Spleen (tissue), 11 donors: ENCODE measurements around the gene CXADR. TPM values are rescaled to one million over a fixed set of nuclear protein-coding genes. Genes with fewer than 3 reads are reported as not detected.
"Not testable (repeated sequence)": the region's sequence is repeated elsewhere in the genome, so short reads cannot be mapped to it uniquely, and the experiment has no call there.

Source experiments
- DNase-seq: peaks from one replicate; pipeline ENCODE4 v3.0.0-alpha.2; 2020
- H3K27ac ChIP-seq, 8 donors: fragments of 200-600 bp; sonication (generic) in 7 of 8; 1 replicate in 4 of 8; 2 replicates in 4 of 8; pipeline versions ENCODE4 v1.5.0 to v1.8.0; 2016 to 2021; ENCODE audit warnings: inconsistent platforms in 4 of 8, mild to moderate bottlenecking in 4 of 8, moderate library complexity in 1 of 8
- H3K27me3 ChIP-seq, 7 donors: fragments of 200-600 bp; sonication (generic) in 6 of 7; replicated peaks in 1 of 7; 1 replicate in 4 of 7; 2 replicates in 3 of 7; pipeline versions ENCODE4 v1.5.0 to v1.8.0; 2016 to 2021; ENCODE audit warnings: inconsistent platforms in 3 of 7, mild to moderate bottlenecking in 1 of 7
- H3K36me3 ChIP-seq, 6 donors: fragments of 200-600 bp; sonication (generic) in 5 of 6; 1 replicate in 4 of 6; 2 replicates in 2 of 6; pipeline versions ENCODE4 v1.5.0 to v1.8.0; 2016 to 2021; ENCODE audit warnings: inconsistent platforms in 2 of 6
- H3K4me1 ChIP-seq, 6 donors: fragments of 200-600 bp; sonication (generic) in 5 of 6; 1 replicate in 3 of 6; 2 replicates in 3 of 6; pipeline versions ENCODE4 v1.5.0 to v1.8.0; 2016 to 2021; ENCODE audit warnings: inconsistent platforms in 3 of 6
- H3K4me3 ChIP-seq, 8 donors: fragments of 200-600 bp; sonication (generic) in 7 of 8; 1 replicate in 4 of 8; 2 replicates in 4 of 8; pipeline versions ENCODE4 v1.5.0 to v1.8.0; 2016 to 2021; ENCODE audit warnings: inconsistent platforms in 4 of 8, mild to moderate bottlenecking in 4 of 8, moderate library complexity in 2 of 8
- H3K9me3 ChIP-seq, 8 donors: fragments of 200-600 bp; sonication (generic) in 7 of 8; 1 replicate in 4 of 8; 2 replicates in 4 of 8; pipeline versions ENCODE4 v1.5.0 to v1.8.0; 2016 to 2021; ENCODE audit warnings: inconsistent platforms in 4 of 8
- POLR2A ChIP-seq, 3 donors: fragments of 450-650 bp; IDR thresholded peaks; one replicate each; pipeline ENCODE4 v1.5.1; 2017; ENCODE audit warnings: antibody characterized with exemption in 3 of 3, mild to moderate bottlenecking in 1 of 3
- POLR2AphosphoS5 ChIP-seq, 3 donors: sonication (generic); formaldehyde crosslinking; IDR thresholded peaks; one replicate each; pipeline ENCODE4 v1.5.1; 2017; ENCODE audit warnings: antibody characterized with exemption in 3 of 3
- WGBS, 5 donors: extraction: QIAGEN DNeasy Blood & Tissue Kit in 3 of 5; methylation state at CpG; one replicate each; pipeline versions ENCODE4 v1.1.5 to v1.1.7; 2013 to 2018; 5-methylcytosine and 5-hydroxymethylcytosine counted together
- intact Hi-C: fragments of 100-400 bp; cut with DNase I; formaldehyde crosslinking; loops from one replicate; pipeline ENCODE4 v1.15.0; 2023; ENCODE audit warnings: low total_unique reads
- polyA plus RNA-seq, 3 donors: library from polyadenylated mRNA; stranded (reverse); fragments of 200-250 nt; gene quantifications; one replicate each; pipeline ENCODE4 v1.2.1, GENCODE V29; 2013
- total RNA-seq, 7 donors: library from RNA; depleted of rRNA in 3 of 7; stranded (reverse); fragments of >200 nt in 3 of 7; fragmentation: NEBNext Ultra II Directional in 4 of 7; extraction: Animal tissue kit (Norgen Biotek cat#: 25700) in 4 of 7; gene quantifications; one replicate each; pipeline versions ENCODE4 v1.1.0 to v1.2.1, GENCODE V29; 2016 to 2021
- TF ChIP-seq, protein P1 (sequence below), 11 experiments: fragments of 200-600 bp in 7 of 11; fragments of 450-650 bp in 4 of 11; sonication (generic) in 4 of 11; IDR thresholded peaks in 8 of 11; conservative IDR thresholded peaks in 3 of 11; 1 replicate in 7 of 11; 2 replicates in 4 of 11; pipeline versions ENCODE4 v1.4.0 to v1.8.0; 2016 to 2021; ENCODE audit warnings: antibody characterized with exemption in 11 of 11, inconsistent platforms in 4 of 11, mild to moderate bottlenecking in 1 of 11
- donor health status: healthy with polysubstance abuse.
- donor health status: DM: no; HTN: no; CAD: no; lungs with moderate emphysema.
- donor health status: DM: no; HTN: no; CAD: no.
- donor health status: Bipolar disorder and iron deficiency.
- donor health status: healthy.
- donor health status: DM: no; HTN: no; CAD: no.
- donor health status: DM: yes; HTN: yes; CAD: no.

The CXADR gene
- total and polyA plus RNA-seq, 10 donors: 0.11 to 10.7 (median 2.8) TPM

DNA sequence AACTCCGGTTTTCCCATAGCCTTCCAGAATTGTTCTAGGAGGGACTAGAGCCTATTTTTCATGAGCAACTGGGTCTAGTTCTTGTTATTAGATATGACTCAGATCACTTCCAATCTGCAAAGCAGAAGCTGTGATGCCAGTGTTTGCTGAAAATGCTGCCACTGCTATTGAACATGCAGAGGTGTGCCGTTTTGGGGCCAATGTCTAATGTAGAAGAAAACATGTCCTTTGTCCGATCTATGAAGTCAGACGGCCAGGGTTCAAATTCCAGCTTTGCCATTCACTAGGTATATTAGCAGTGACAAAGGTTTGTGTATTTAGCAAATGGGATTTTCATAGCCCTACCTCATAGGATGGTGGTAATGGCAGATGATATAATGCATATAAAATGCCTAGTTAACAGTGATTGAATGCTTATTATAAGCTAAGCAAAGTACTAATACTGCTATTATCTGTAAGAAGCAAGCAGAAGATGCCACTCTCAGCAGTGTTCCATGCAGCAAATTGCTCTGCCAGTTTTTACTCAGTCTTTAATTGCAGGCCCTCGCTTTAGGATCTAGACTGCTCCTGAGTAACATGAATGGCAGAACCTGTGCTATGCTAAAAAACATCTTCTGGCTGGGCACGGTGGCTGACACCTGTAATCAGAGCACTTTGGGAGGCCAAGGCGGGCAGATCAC is 40.1 kb upstream of the CXADR start:
- intact Hi-C loops: no loop called here
- Histone ChIP-seq H3K4me1 (no peaks in the 10 kb centered on the region), H3K9me3 (no peaks in the 10 kb centered on the region), H3K4me3 (no peak overlapping the region), H3K27me3 (no peaks in the 10 kb centered on the region), H3K36me3 (no peaks in the 10 kb centered on the region), H3K27ac (no peak overlapping the region)
- no peak for DNase-seq
- TF ChIP-seq POLR2A (IDR thresholded peaks at IDR 0.05) (no peak), POLR2AphosphoS5 (IDR thresholded peaks at IDR 0.05) (no peak)
- TF ChIP-seq, protein P1, sequence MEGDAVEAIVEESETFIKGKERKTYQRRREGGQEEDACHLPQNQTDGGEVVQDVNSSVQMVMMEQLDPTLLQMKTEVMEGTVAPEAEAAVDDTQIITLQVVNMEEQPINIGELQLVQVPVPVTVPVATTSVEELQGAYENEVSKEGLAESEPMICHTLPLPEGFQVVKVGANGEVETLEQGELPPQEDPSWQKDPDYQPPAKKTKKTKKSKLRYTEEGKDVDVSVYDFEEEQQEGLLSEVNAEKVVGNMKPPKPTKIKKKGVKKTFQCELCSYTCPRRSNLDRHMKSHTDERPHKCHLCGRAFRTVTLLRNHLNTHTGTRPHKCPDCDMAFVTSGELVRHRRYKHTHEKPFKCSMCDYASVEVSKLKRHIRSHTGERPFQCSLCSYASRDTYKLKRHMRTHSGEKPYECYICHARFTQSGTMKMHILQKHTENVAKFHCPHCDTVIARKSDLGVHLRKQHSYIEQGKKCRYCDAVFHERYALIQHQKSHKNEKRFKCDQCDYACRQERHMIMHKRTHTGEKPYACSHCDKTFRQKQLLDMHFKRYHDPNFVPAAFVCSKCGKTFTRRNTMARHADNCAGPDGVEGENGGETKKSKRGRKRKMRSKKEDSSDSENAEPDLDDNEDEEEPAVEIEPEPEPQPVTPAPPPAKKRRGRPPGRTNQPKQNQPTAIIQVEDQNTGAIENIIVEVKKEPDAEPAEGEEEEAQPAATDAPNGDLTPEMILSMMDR (IDR thresholded peaks at IDR 0.05 in 8 of 11, conservative IDR thresholded peaks at IDR 0.05 in 3 of 11): no peak
- 82 to 95% (median 89%) methylated on average over 7 of the region's 7 CpGs for WGBS, 5 donors

DNA sequence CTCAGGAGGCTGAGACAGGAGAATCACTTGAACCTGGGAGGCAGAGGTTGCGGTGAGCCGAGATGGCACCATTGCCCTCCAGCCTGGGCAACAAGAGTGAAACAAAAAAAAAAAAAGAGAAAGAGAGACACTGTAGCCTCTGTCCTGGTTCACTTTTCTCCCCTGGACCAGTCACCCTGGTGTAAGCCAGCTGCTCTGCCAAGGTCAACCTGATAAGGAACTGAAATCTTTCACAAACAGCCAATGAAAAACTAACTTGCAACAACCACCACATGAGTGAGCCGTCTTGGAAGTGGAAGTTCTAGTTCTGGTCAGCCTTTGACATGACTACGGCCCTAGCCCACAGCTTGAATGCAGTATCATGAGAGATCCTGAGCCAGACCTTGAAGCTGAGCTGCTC is 36.8 kb upstream of the CXADR start:
- H3K4me1 ChIP-seq: no peaks in the 10 kb centered on the region
- H3K27ac ChIP-seq: no peak overlapping the region
- WGBS, 5 donors: 65 to 84% (median 75%) methylated on average over 4 of the region's 4 CpGs
- no peak for DNase-seq
- H3K36me3 ChIP-seq: no peaks in the 10 kb centered on the region
- H3K4me3 ChIP-seq: no peak overlapping the region
- TF ChIP-seq POLR2AphosphoS5 (IDR thresholded peaks at IDR 0.05) (no peak), POLR2A (IDR thresholded peaks at IDR 0.05) (no peak)
- TF ChIP-seq, protein P1 (IDR thresholded peaks at IDR 0.05 in 8 of 11, conservative IDR thresholded peaks at IDR 0.05 in 3 of 11): no peak
- intact Hi-C loops: no loop called here
- no peaks in the 10 kb centered on the region for H3K9me3 ChIP-seq
- H3K27me3 ChIP-seq: no peaks in the 10 kb centered on the region

DNA sequence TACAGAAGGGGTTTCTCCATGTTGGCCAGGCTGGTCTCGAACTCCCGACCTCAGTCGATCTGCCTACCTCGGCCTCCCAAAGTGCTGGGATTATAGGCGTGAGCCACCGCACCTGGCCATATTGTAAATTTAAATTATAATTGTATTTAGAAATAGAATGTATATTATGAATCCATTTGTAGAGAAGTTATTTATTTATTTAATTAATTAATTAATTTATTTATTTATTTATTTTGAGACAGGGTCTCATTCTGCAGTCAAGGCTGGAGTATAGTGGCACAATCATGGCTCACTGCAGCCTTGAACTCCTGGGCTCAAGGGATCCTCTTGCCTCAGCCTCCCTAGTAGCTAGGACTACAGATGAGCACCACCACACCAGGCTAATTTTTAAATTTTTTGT is 34.7 kb upstream of the CXADR start:
- H3K27me3 ChIP-seq, intact Hi-C loops, H3K27ac ChIP-seq, H3K4me3 ChIP-seq, H3K9me3 ChIP-seq, H3K36me3 ChIP-seq, H3K4me1 ChIP-seq, DNase-seq: not testable (repeated sequence)
- 96 to 98% (median 97%) methylated on average over 6 of the region's 6 CpGs for WGBS, 5 donors

DNA sequence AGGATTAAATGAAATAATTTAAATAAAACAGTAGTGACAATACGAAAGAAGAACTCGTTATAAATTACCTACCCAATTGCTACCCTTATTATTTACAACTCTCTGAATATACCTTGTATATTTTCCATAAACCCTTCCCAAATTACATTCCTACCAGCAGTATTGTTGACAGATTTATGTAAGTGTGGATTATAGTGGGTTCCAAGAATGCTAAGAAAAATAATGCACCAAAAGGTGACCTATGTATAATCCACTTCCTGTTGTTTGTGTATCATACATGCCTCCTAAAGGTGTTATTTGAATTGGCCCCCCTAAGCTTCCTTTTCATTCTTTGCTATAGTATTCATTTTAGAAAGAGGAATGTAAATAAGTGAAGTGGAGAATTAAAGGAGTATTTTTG is 33.2 kb upstream of the CXADR start:
- 90 to 96% (median 91%) methylated on average over 2 of the region's 2 CpGs for WGBS, 5 donors
- no peaks in the 10 kb centered on the region for H3K27me3 ChIP-seq
- no peak for TF ChIP-seq POLR2A (IDR thresholded peaks at IDR 0.05)
- no peak for TF ChIP-seq POLR2AphosphoS5 (IDR thresholded peaks at IDR 0.05)
- TF ChIP-seq, protein P1 (IDR thresholded peaks at IDR 0.05 in 8 of 11, conservative IDR thresholded peaks at IDR 0.05 in 3 of 11): no peak
- no peak for DNase-seq
- H3K27ac ChIP-seq: no peak overlapping the region
- no peak overlapping the region for H3K4me3 ChIP-seq
- H3K9me3 ChIP-seq: no peaks in the 10 kb centered on the region
- no peaks in the 10 kb centered on the region for H3K36me3 ChIP-seq
- intact Hi-C loops: no loop called here
- H3K4me1 ChIP-seq: no peaks in the 10 kb centered on the region

DNA sequence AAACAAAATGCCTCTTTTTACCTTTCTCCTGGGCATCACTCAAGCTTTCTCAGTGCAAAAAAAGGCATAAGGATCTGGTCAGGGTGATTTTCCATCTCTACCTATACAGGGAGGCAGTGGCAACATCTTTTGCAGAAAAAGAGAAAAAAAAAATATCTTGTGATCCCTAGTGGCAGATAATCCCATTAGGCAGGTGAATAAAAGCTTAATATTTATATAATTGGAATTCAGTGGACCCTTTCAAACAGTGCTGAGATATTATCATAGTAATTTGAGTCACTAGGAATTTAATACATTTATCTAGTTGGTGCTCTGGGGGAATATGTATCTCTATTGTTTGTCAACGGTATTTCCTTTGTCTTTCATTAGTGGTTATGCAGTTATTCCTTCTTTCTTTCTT is 29.9 kb upstream of the CXADR start:
- Histone ChIP-seq H3K27me3 (no peaks in the 10 kb centered on the region), H3K36me3 (no peaks in the 10 kb centered on the region), H3K4me3 (no peak overlapping the region), H3K9me3 (no peaks in the 10 kb centered on the region), H3K4me1 (no peaks in the 10 kb centered on the region), H3K27ac (no peak overlapping the region)
- intact Hi-C loops: no loop called here
- TF ChIP-seq, protein P1 (IDR thresholded peaks at IDR 0.05 in 8 of 11, conservative IDR thresholded peaks at IDR 0.05 in 3 of 11): no peak
- no peak for TF ChIP-seq POLR2AphosphoS5 (IDR thresholded peaks at IDR 0.05)
- no peak for TF ChIP-seq POLR2A (IDR thresholded peaks at IDR 0.05)
- DNase-seq: no peak
- 67 to 91% (median 84%) methylated on average over 1 of the region's 1 CpG for WGBS, 5 donors
